Esophagus squamous epithelium (tissue), 4 donors: ENCODE data around the gene PTDSS2.

Source experiments
- POLR2A ChIP-seq, 4 donors: fragments of 450-650 bp; IDR thresholded peaks; one replicate each; pipeline ENCODE4 v1.6.1; 2017; ENCODE audit warnings: antibody characterized with exemption in 4 of 4, mild to moderate bottlenecking in 4 of 4, moderate library complexity in 3 of 4
- TF ChIP-seq, protein P1 (sequence below), 6 experiments: fragments of 450-650 bp in 4 of 6; fragments of 200-600 bp in 2 of 6; sonication (generic) in 2 of 6; IDR thresholded peaks; one replicate each; pipeline ENCODE4 v1.5.1; 2016 to 2019; ENCODE audit warnings: antibody characterized with exemption in 6 of 6, mild to moderate bottlenecking in 4 of 6, moderate library complexity in 4 of 6

- TF ChIP-seq, protein P1, sequence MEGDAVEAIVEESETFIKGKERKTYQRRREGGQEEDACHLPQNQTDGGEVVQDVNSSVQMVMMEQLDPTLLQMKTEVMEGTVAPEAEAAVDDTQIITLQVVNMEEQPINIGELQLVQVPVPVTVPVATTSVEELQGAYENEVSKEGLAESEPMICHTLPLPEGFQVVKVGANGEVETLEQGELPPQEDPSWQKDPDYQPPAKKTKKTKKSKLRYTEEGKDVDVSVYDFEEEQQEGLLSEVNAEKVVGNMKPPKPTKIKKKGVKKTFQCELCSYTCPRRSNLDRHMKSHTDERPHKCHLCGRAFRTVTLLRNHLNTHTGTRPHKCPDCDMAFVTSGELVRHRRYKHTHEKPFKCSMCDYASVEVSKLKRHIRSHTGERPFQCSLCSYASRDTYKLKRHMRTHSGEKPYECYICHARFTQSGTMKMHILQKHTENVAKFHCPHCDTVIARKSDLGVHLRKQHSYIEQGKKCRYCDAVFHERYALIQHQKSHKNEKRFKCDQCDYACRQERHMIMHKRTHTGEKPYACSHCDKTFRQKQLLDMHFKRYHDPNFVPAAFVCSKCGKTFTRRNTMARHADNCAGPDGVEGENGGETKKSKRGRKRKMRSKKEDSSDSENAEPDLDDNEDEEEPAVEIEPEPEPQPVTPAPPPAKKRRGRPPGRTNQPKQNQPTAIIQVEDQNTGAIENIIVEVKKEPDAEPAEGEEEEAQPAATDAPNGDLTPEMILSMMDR (IDR thresholded peaks at IDR 0.05), result no peak
- no peak for TF ChIP-seq POLR2A (IDR thresholded peaks at IDR 0.05)
Observed at GRCh38 chr11:471468-472145, 21.5 kb downstream of the PTDSS2 start.
